ENCODE results near the gene FLAD1.
A peak's percentile ranks its signal among the peaks of the same experiment; 100 is the strongest.
"Not testable (repeated sequence)": the region's sequence is repeated elsewhere in the genome, so short reads cannot be mapped to it uniquely, and the experiment has no call there.

Gene FLAD1

DNA sequence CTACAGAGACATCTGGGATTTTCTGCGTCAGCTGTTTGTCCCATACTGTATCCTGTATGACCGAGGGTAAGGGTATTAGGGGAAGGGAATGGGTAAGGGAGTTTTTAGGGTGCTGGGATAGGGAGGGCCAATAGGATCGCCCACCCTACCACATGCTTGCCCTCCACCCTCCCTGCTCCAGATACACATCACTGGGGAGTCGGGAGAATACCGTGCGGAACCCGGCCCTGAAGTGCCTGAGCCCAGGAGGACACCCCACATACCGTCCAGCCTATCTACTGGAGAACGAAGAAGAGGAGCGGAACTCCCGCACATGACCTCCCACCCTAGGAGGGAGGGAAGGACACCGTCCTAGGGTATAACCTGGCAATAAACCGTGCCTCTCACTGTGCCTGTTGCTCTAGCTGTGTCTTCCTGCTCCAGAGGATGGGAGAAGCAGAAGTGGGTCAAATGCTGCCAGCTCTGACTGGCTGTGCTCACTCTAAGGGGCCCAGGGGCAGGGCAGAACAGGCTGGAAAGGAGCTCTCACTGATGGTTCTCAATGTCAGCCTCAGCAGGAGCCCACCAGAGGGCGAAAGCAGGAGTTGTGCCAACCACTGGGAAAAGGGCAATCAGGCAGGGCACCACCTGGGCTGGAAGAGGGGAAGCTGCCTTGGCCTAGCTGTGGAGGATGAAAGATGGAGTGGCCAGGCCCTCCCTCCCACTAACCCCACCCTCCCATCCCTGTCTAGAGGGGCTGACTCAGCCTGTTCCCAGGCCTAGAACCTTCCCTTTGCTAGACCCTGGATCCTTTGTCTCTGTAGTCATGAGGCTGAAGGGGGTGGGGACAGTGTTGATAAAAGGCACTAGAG, 9.8 kb downstream of the FLAD1 start:
- DNase-seq: no peak

- no peak for DNase-seq
These were observed 10.6 kb downstream of the FLAD1 start, which contains the start of gene LENEP for GRCh38 chr1:154993572-154994268. TSS of gene LENEP (plus strand) at chr1:154993586. CDS start at chr1:154993608, 22 bp downstream.

DNA sequence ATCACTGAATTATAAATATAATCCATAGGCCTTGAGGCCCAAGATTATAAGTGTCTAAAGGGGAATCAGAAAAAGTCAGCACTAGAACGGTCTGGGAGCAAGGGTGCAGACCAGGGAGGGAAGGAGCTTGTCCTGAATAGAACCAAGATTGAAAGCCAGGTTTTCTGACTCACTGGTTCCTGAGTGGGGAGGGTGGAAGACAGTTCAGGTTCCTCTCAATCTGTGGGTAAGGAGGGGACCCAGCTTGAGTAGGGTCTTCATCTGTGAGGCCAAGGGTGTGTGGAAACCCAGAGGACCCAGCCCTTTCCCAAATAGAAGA, 11.1 kb downstream of the FLAD1 start:
- no peak for DNase-seq

GRCh38 chr1:154994591-154994990, 11.4 kb downstream of the FLAD1 start:
- no peak for DNase-seq

DNA sequence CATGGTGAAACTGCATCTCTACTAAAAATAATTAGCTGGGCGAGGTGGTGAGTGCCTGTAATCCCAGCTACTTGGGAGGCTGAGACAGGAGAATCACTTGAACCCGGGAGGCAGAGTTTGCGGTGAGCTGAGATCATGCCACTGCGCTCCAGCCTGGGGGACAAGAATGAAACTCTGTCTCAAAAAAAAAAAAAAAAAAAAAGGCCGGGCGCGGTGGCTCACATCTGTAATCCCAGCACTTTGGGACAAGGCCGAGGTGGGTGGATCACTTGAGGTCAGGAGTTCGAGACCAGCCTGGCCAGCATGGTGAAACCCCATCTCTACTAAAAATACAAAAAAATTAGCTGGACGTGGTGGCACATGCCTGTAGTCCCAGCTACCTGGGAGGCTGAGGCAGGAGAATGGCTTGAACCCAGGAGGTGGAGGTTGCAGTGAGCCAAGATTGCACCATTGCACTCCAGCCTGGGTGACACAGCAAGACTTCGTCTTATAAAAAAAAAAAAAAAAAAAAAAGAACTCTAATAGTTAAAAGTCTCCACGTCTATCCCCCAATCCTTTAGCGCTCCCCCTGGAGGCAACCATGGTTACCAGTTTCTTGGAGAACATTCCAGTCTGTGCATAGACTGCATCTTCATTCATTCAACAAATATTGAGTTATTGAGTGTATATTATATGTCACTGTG, 12.3 kb downstream of the FLAD1 start:
- not testable (repeated sequence) for DNase-seq

DNA sequence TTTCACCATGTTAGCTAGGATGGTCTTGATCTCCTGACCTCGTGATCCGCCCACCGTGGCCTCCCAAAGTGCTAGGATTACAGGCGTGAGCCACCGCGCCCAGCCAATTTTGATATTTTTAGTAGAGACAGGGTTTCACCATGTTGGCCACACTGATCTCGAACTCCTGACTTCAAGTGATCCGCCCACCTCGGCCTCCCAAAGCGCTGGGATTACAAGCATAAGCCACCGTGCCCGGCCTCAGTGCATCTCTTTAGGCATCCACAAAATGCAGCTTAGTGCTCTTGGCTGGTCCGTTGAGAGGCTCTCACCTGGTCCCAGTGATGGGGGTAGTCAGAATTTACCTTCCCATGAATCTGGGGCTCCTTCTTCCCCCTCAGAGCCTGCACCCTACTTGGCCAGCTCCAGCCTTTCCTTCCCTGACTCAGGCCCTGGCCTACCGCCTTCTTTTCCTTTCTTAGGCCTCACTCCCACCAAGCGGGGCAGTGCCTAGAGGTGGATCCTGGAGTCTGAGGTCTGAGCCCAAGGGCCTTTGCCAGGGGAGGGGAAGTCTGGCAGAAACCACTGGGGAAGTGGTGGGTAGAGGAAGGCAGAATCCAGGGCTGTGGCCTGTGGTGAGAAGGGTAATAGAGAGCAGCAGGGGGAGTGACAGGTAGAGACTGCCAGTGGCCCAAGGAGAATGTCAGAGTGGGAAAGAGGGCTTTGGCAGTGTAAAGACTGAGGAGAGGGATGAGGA, 14.0 kb downstream of the FLAD1 start:
- no peak for DNase-seq

- DNase-seq: no peak
These were observed 15.1 kb downstream of the FLAD1 start for GRCh38 chr1:154998201-154998780.

- peak; percentile 77 for DNase-seq
These were observed 15.8 kb downstream of the FLAD1 start for GRCh38 chr1:154998818-154999570.

DNA sequence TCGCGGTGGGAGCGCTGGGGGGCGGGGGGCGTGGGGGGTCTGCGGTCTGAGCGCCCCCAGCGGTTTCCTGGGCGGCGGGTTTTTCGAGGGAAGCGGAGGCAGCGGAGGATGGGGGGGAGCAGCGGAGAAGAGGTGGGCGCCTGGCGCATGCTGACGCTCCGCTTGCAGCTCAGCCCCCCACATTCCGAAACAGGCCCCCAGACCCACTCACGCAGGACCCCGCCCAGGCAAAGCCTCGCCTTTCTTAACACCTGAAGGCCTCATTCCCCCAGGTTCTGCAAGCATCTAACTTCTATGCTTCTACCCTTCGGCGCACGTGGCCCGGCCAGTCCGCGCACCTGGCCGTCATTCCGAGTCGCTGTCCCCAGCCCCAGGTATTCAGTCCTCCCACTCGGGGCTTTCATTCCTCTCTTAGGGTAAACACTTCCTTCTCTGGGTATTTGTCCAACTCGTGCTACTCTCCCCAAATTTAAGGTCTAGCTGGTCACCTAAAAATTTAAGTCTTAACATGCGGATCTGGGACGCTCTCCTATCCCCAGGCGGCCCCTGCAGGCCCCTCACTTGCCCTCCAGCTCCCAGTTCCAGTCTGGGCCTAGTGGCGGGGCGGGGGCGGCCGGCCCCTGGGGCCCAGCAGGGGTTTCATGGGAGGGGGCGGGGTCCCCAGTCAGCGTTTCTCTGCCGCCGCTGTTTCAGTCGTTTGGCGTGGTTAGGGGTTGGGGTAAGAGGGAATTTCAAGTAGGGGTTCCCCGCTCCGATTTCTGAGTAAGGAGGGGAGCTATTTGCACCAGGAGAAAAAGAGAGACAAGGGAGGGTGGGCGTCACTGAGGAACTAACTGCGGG, 16.6 kb downstream of the FLAD1 start:
- DNase-seq: peak; percentile 65

DNA sequence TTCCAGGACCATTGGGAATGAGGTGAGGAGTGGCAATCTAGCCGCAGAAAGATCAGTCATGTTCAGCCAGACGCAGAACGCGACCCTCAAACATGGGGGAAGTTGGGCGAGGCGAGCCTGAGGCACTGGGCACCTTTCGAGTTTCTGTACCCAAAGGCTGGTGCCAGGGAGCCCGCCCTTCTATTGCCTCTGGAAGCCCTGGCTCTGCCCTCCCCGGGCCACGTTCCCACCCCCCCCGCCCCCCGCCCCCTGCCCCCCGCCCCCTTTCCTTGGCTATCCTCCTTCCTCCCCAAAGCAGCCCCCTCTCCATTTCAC, 17.2 kb downstream of the FLAD1 start:
- no peak for DNase-seq

DNA sequence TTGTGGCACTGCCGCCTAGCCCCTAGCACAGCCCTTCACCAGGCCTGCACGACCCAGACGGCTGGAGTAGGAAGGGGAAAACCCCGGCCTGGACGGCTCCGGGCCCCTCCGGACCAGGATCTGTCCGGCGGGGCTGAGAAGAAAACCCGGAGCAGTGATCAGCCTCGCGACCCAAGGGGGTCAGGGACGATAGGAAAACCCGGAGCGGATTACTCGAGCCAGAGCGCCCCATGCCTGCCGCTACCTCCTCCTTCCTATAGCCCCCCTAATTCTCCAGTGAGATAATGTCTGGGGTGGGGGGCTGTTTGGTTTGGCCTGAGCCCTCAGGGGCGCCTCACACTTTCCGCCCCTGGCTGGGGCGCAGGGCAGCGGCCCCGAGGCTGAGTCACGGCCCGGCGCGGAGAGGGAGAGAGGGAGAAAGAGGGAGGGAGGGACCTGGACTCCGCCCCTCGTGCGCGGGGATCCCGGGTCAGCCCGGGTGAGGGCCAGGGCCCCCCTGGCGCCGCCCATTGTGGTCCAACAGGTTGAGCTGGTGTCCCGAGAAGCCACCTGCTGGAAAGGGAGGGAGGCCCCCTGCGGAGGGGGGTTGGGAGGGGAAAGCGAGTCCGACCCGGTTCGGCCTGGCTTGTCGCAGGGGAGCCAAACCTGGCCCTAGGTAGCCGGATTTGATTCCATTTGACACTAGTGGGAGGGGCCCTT, 17.7 kb downstream of the FLAD1 start:
- peak; percentile 79 for DNase-seq

DNA sequence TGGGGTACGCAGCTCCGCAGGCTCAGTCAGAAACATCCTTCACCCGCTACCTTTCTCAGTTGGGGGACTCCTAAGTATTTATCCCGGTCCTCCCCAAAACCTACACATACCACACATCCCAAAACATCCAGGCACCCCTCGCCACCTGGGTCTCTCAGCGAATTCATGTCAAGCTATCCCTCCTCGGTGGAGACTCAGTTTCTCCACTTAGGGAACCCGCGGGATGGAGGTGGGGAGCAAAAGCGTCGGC, 18.2 kb downstream of the FLAD1 start:
- DNase-seq: no peak

- DNase-seq: peak; percentile 98
These were observed 18.7 kb downstream of the FLAD1 start for GRCh38 chr1:155001675-155002463.

DNA sequence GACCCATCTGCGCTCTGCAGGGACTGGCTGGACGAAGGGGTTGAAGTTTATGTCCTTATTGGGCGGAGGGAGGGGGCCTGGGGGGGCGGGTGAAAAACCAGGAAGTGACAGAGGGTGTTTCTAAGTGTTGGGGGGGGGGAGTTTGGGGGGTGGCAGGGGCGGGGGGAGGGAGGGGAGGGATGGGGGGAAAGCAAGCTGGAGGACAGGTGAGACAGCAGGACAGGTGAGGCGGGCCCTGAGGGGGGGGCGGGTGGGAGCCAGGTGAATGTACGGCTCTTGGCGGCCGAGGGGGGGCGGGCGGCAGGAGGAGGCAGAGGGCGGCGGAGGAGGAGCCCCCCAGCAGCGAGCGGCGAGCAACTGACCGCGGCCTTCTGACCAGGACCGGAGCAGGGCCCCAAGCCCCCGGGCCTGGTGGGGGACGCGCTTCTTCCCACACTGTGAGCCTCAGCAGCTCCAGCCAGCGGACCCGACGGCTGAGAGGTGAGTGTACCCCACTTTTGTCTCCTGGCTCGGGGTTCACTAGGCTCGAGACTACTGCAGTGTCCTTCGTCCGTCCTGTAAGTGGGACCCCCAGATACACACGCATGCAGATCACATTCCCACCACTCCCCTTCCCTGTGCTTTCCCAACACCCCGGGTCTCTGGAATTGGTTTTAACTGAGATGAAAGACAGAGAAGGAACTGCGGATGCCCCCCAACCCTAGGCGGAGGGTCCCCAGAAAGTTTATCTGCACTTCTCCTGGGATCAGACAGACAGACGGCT, 19.5 kb downstream of the FLAD1 start, which contains the start of gene ZBTB7B:
Gene ZBTB7B (plus strand): TSS at position 339 of the 763 bp plus-strand sequence. CDS start 11,859 bp downstream, outside the sequence.
- no peak for DNase-seq

- no peak for DNase-seq
These were observed 20.2 kb downstream of the FLAD1 start for GRCh38 chr1:155003227-155003765.

DNA sequence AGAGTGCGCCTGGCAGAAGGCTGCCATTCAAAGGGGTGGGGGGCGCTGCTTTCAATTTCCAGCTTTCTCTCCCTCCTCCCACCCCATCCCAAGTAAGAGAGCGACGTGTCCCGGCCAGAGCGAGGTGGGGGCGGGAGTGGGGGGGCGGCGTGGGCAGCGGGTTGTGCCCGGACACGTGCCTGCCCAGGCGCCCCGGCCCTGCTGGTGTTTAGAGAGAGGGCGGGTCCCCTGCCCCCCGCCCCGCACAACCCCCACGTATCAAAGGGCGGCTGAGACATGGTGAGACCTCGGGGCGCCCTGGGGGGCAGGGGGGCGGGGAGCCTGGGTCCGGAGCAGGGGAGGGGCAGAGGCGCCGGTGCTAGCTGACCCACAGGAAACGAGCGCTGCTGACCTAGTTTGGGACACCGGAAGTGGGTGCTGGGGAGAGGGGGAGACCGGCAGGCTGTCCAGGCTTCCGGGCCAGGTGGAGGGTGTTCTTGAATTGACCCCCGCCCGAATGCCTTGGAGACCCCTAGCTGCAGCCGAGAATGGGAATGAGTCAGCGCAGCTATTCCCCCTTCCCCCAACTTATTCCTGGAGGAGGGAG, 20.7 kb downstream of the FLAD1 start:
- DNase-seq: no peak

DNA sequence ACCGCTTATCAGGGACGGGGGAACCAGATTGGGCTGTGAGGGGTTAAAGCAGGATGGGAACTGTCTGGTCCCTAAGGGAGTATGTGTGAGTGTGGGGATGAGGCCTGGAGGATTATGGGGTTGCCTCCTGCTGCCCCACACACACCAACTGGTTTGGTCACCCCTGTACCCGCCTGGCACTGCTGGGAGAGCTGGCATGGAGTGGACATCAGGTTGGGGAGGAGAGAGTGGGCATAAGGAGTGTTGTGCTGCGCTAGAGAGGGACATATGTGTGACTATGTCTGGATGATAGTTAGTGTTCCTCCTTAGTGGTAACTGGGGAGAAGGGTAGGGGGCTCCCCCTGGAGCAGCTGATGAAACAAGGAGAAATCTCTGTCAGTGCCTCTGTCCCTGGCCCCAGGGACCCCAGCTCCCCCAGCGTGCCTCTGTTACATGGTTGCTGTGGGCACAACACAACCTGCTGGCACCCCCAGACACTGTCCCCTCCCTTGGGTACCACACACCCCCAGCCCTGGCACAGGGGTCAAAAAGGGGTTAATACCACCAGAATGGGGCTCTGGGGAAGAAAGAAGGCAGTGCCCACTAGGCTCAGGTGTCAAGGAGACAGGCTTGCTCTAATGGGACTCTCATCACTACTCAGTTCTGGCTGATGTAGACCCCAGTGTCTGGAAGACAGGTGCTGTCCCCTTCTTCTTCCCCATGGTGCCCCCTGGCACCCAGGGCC, 21.4 kb downstream of the FLAD1 start:
- DNase-seq: no peak
